NK-92 (cell line): Measurements from ENCODE around the gene SEMA3A.
"Not testable (repeated sequence)": the region's sequence is repeated elsewhere in the genome, so short reads cannot be mapped to it uniquely, and the experiment has no call there.

Source experiments
- DNase-seq: peaks from one replicate; lab custom pipeline; 2025; ENCODE audit not compliant: unreplicated experiment; lab: John Stamatoyannopoulos, UW

SEMA3A gene

DNA sequence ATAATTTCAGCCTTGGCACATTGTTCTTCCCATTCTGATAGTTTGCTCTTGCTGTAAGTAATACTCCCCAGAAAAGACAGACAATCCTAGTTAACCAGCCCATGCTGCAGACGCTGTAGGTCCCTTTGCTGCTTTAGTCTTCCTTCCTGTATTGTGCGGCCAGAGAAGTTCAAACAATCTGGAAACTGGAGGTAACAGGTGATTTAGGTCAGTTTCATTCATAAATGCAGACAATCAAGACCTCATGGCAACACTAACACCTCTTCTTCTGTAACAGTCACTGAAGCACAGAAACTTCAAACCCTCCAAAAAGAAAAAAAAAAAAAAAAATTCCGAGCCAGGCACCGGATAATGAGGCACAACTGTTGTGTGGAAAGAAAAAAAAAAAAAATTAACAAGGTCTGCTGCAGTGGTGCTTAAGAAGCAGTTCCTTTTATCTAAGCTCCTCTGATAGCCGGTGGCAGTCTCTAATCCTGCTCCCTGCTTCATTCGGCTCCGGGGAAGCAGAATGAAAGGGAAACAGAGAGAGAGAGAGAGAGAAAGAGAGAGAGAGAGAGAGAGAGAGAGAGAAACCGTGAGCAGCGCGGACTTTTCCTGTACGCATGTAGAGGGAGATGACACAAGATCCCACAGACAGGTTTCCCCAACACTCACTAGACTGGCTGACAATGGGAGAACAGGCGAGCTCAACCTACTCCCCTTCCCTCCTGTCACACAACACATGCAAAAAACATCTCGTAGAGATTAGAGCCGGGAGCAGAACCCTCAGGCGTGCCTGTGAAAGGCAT, at the start of gene SEMA3A:
SEMA3A (minus strand) TSS at position 306 of the 788 bp plus-strand sequence; CDS start at position 103, 203 bp downstream.
- DNase-seq, result no peak

DNA sequence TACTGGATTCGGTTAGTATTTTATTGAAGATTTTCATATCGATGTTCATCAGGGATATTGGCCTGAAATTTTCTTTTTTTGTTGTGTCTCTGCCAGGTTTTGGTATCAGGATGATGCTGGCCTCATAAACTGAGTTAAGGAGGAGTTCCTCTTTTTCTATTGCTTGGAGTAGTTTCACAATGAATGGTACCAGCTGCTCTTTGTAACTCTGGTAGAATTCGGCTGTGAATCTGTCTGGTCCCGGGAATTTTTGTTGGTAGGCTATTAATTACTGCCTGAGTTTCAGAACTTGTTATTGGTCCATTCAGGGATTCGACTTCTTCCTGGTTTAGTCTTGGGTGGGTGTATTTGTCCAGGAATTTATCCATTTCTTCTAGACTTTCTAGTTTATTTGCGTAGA, 48.4 kb upstream of the SEMA3A start:
- not testable (repeated sequence) for DNase-seq

DNA sequence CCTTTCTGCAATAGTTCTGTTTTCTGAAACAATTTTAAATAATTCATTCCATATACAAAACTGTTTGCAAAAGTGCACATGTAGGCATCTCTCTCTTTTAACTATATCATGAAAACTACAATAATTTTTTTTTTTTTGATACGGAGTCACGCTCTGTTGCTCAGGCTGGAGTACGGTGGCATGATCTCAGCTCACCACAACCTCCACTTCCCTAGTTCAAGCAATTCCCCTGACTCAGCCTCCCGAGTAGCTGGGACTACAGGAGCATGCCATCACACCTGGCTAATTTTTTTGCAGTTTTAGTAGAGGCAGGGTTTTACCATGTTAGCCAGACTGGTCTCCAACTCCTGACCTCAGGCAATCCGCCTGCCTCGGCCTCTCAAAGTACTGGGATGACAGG, 44.0 kb upstream of the SEMA3A start:
- no peak for DNase-seq

DNA sequence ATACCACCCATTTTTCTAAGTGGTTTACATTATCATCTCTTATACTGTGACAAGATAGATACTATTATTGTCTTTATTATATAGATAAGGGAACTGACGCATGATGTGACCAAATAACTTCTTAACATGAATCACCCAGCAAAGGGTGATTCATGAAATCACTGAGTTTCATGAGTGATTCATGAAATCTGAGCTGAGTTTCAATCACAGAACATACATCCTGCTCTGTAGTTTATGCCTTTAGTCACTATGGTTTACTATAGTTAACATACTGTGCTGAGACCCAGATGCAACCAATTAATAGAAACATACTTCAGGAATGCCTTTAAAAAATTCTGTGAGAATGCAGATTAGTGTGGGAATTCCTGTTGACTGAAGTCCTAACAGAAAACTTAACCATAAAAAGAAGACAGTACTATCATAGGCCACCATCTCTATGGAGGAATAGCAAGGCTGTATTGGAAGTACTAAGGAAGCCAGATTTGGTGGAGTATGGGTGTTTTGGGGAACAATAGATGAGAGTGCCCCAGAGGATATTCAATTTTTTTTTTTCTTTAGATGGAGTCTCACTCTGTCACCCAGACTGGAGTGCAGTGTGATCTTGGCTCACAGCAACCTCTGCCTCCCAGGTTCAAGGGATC, 43.1 kb upstream of the SEMA3A start:
- DNase-seq, result no peak

DNA sequence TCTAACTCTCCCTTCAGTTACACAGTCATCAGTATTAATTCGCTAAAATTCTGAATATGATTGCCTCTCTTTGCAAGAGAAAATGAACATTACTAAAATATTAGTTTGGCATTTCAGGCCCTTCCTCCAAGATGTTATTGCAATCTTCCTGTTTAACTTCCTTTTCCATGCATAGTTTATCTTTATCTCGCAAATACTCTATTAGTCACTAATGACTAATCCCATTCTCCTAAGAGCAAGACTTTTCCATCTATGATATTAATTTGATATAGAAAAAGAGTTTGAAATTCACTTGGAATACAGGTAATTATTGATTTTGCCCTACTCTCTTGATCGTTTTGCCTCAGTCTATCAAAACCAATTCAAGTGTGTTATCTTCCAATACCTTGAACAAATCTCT, 41.8 kb upstream of the SEMA3A start:
- DNase-seq, result no peak

DNA sequence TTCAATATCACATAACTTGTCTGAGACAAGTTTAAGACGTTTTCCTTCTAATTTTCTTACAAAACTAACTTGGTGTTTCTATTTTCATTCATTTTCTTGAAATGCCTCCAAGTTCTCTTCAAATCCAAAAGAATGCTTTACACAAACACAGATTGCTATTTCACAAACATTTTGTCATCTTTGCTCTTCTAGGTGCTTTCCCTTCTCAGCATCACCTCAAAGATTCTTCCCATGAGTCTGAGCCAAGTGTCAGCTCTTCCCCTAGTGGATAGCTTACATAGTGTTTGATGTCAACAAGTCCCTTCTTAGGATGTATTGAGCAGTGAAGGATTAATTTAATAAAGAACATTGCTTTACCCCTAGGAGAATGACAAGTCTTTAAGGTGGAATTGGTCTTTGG, 38.1 kb upstream of the SEMA3A start:
- DNase-seq, result no peak

DNA sequence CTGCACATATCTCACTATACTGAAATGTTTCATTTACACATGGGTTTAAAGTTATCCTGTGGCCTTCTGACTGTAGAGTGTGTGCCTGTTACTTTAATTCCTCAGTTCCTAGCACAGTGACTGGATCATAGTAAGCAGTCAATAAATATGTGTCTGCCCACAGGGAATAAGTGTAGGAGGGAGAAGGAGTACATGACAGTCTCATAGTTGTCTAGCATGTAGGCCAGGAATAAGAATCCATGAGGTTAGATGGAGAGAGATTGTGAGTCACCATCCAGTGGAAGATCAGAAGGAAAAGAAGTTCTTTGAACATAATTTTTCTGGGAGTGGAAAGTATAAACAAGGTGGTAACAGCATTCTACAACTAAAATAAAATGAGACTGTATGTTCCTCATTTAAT, 36.6 kb upstream of the SEMA3A start:
- no peak for DNase-seq

DNA sequence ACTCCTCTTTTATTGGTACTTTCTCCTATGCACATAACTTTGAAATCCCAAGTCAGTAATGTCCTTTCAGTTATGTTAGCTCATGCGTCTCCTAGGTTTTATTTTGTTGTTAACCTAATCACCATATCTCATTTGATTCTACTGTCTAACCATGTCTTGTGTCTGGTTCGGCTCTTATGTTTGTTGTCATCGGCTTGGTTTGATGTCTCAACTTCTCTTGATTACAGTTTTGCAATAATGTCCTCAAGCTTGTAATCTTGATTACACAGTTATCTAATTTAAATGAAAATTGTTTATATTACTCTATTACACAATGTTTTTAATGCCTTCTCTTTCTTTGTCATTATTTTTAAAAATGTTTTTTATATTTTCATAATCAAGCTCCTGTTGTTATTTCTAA, 35.9 kb upstream of the SEMA3A start:
- DNase-seq, result no peak

DNA sequence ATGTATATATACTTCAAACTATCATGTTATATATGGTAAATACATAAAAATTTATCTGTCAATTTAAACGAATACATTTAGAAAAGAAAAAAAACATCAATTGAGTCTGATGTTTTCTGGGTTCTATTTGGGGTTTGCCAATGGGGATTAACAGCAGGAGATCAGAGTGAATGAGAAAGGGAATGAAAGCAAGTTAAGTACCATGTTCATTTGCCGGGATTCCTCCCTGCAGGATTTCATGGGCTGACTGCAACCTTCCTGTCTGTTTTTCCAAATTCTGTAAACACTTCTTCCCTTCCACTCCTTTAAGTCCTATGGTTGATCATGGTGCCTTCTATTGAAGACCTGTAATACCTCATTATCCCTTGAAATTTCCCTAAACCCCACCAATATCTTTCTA, 33.9 kb upstream of the SEMA3A start:
- no peak for DNase-seq

DNA sequence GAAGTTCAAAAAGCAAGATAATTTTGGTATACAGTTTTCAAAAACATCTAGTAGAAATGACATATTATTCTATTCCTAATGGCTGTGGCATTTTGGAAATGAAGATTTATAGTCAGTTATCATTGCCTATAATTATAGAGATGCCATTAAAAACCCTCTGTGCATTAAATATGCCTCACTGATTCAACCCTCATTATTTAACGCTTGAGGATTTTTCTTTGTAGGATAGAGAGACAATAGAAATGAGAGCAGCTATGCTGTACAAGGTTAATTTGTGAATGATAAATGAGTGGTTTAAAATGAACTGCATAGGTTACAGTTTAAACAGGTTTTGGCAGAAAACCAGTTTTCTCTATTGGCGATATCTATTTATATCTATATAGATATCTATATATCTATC, 32.2 kb upstream of the SEMA3A start:
- DNase-seq, result no peak

DNA sequence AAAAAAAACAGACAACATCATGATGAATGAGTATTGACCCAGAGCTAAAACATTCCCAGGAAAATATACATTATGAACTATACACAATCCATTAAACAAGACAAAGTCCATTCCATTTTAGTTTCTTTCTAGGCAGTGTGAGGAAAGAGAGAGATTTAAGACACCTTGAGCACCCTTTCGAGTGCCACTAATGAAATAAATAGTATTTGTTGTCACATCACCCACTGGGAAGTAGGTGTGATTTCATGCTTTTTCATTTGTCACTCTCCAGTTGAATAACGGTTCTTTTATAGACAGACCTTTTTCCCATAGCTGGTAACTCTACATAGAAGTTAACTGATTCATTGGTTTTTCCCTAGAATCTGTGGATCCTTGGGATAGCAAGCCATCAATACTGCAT, 29.9 kb upstream of the SEMA3A start:
- DNase-seq, result no peak

DNA sequence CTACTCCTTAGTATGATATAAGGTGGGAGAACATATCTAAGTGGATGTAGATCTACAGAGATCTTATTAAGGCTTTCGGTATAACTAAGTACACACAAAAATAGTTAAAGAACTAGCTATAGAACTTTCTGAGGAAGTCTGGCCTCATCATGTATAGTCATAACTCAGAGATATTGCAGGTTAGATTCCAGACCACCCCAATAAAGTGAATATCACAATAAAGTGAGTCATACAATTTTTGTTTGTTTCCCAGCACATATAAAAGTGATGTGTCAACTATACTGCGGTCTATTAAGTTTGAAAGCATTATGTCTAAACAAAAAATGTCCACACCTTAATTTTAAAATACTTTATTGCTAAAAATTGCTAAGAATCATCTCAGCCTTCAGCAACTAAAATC, 24.7 kb upstream of the SEMA3A start:
- no peak for DNase-seq

DNA sequence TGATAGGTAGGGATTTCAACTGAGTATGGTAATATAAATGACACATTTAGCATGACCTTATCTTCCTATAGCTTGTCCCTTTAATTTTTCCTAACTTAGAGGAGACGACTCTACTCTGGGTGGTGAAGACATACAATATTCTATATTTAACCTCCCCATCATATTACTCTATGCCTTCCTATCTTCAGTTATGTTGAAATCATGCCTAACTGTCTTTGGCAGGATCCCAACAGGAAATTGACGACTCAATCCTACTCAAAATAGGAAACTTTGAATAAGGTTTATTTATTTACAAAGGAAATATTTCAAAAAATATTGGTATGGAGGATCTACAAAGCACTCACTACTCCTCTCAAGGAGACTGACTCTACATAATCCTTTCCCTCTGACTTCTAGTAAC, 24.1 kb upstream of the SEMA3A start:
- DNase-seq, result no peak

DNA sequence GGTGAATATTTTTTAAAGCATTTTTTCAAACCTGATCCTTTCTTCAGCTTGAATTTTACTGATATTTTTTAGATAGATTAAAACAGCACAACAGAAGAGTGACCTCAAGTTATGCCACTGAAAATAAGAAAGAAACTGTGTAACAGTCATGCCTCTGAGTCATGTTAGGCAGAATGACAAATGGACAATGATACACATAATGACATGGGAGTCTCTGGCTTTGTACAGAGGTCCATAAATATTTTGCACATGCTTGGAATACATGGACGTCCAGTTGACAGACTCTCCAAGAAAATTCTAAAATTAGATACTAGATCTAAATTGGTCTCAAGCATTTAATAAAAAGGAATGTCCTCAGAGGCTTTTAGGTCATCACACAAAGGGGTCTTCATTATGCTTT, 21.9 kb upstream of the SEMA3A start:
- DNase-seq, result no peak

DNA sequence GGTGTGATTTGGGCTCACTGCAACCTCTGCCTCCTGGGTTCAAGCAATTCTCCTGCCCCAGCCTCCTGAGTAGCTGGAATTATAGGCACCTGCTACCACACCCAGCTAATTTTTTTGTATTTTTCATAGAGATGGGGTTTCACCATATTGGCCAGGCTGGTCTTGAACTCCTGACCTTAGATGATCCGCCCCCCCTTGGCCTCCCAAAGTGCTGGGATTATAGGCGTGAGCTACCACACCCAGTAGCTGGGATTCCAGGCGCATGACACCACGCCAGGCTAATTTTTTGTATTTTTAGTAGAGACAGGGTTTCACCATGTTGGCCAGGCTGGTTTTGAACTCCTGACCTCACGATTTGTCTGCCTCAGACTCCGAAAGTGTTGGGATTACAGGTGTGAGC, 20.2 kb upstream of the SEMA3A start:
- not testable (repeated sequence) for DNase-seq

DNA sequence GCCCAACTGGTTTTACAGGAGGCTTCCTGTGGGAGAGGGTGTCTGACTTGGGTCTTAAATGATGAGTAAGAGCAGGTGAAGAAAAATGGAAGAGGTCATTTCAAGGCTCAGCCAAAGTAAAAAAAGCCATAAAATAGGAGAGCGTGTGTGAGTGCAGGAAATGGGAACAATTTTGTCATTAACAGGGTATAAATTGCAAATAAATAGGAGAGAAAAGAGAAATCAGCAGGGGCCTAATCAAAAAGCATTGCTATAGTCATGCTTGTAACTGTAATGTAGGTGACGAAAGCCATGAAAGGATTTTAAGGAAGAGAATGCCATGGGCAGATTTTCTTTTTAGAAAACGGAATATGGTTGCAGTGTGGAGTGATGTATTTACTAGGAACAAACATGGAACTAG, 15.7 kb upstream of the SEMA3A start:
- DNase-seq, result no peak

DNA sequence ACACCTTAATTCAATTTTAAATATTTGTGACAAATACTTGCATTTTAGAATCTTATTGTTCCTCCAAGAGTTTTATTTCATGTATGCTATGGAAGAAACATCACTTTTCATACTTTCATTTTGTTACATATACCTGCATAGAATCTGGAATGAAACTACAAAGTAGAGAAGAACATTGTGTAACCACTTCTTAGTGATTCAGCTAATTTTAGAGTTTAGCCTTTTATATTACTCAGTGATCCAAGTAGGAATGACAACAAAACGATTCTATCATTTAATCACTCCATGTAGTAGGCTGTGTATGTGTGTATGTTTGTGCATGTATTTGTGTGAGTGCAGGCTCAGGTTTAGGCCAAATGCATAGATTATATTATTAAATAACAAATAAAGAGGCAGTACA, 14.4 kb upstream of the SEMA3A start:
- no peak for DNase-seq

DNA sequence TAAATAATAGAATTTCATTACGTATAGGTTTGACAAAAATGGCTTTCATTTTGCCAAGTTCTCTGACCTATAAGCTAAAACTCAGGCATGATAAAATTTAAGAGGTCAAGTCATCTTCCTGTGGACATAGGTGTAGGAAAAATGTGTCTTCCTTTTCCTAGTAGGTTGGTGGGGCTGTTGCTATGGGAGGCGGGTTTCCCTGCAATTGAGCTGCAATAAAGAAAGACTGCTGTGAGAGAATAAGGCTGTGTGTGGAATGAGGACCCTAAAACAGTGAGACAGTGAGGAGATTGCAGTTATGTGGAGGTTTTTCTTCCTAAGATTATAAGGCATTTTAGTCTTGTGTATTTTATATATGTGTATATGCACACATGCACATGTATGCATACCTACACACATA, 13.0 kb upstream of the SEMA3A start:
- no peak for DNase-seq

DNA sequence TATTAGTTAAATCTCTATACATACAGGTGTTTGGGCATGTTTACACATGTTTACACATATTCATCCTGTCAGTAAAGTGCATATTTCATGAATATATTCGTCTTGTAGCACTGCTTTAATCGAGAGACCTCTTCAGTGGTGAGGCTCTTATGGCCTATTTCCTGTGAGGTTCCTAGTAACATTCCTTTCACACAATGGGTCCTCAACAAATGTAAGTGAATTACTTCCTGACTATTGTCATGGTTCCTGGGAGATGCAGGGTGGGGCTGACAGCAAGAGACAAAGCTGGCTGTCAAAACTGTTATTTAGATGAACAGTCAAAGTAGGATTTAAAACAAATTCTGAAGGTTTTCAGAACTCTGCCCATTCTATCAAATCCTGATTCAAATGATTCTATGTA, 12.4 kb upstream of the SEMA3A start:
- DNase-seq, result no peak

DNA sequence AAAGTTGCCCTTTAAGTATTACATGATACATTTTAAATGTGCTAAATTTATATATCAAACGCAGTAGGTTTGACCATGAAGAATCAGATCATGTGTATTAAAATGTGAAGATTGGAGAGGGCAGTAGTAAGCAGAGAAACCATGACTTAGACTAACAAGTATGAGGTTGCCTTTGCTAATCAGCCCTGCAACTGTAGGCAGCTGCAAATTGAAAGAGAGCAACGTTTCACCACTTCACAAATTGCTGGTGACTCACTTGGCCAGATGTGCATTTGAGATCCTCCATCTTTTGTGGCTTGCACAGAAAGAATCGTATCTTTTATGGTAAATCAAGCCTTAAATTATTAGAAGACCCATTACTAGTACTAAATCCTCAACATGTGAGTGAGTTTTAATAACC, 10.1 kb upstream of the SEMA3A start:
- DNase-seq, result no peak

DNA sequence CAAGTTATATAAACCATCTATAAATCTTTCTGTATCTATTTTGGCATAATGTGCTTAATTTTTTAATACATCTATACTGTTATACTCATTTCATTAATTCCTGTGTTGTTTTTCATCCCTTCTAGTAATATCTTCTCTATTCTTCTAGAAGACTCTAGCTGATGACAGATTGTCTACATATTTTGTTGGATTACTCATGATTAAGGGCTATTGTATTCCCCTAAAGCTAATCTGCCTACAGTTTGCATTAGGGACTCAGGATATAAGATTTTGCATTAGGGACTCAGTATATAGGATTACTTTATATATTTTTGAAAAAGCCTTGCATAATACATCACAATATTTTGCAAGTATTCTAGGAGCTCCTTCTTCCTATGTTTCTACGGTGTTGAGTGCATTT, 8.3 kb upstream of the SEMA3A start:
- no peak for DNase-seq

DNA sequence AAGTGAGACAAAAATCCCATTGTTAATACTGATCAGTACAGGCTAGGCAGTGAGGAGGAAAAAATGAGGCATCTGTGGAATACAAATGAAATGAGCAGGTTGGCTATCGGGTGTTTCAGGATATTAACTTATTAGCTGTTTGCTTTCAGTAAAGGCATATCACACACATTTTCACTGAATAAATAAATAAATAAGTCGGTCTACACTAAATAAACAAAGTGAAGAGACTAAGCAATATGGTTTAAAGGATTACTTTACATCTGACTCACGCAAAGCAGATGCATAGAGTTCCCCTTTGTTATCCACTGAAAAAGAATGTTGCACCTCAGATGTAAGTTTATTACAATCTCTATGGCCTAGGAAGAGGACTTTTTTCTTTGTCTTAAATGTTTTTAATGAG, 6.3 kb upstream of the SEMA3A start:
- no peak for DNase-seq

DNA sequence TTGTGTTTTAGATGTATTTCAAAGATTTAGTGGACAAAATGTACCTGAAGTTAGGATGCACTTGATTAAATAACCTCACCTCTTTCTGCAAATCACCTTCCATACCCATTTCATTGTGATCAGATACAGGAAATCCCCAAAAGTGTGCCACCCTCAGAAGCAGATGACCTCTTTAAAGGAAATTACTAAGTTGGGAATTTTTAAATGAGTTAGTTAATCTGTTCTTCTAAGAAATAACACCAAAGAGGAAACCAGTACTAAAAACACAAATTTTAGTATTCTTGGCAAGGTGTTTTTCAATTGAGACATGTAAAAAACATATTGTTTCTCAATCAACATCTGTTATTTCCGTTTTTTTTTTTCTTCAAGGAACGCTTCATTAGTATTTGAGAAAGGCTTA, 4.6 kb upstream of the SEMA3A start:
- DNase-seq, result no peak
